NOMO-1 treated with DMSO at 0.1 percent for 48 hours (cell line): ENCODE results near the gene DHRS7C.

Experiments used
- DNase-seq: peaks from one replicate; lab custom pipeline; 2025; ENCODE audit not compliant: unreplicated experiment; lab: John Stamatoyannopoulos, UW

DHRS7C gene

GRCh38 chr17:9767432-9767991 lies 23.9 kb downstream of the DHRS7C start:
- no peak for DNase-seq

- no peak for DNase-seq
These were observed 24.4 kb downstream of the DHRS7C start for GRCh38 chr17:9766970-9767369.

GRCh38 chr17:9765322-9765721 lies 26.1 kb downstream of the DHRS7C start:
- DNase-seq, result no peak

GRCh38 chr17:9763643-9764042 lies 27.7 kb downstream of the DHRS7C start:
- no peak for DNase-seq

GRCh38 chr17:9760266-9760665 lies 31.1 kb downstream of the DHRS7C start:
- no peak for DNase-seq

- no peak for DNase-seq
These were observed 36.3 kb downstream of the DHRS7C start for GRCh38 chr17:9755083-9755482.

- no peak for DNase-seq
These were observed 40.9 kb downstream of the DHRS7C start for GRCh38 chr17:9750524-9750923.

- DNase-seq, result no peak
These were observed 61.5 kb downstream of the DHRS7C start for GRCh38 chr17:9729735-9730420.

- peak; percentile 39 for DNase-seq
These were observed 62.2 kb downstream of the DHRS7C start for GRCh38 chr17:9729034-9729650.

GRCh38 chr17:9728564-9728963 lies 62.8 kb downstream of the DHRS7C start:
- DNase-seq, result no peak

GRCh38 chr17:9728005-9728404 lies 63.4 kb downstream of the DHRS7C start:
- no peak for DNase-seq

GRCh38 chr17:9726291-9726690 lies 65.1 kb downstream of the DHRS7C start:
- no peak for DNase-seq

- no peak for DNase-seq
These were observed 65.8 kb downstream of the DHRS7C start for GRCh38 chr17:9725575-9725974.
